HG03354 (cell line): ENCODE measurements around the gene SEMA4F.
"Not testable (repeated sequence)": the region's sequence is repeated elsewhere in the genome, so short reads cannot be mapped to it uniquely, and the experiment has no call there.

Source experiments
- ATAC-seq: cut with Tn5 transposase; IDR thresholded peaks from one replicate; pipeline ENCODE4 v1.9.1; 2021; ENCODE audit warnings: mild to moderate bottlenecking; ENCODE audit not compliant: unreplicated experiment, poor library complexity, severe bottlenecking

SEMA4F gene

GRCh38 chr2:74653985-74654882 is at the start of gene SEMA4F:
SEMA4F (plus strand) TSS chr2:74654247; CDS start chr2:74654377, 130 bp downstream.
- peak; percentile 100 for ATAC-seq

GRCh38 chr2:74606927-74607326 is 47.1 kb upstream of the SEMA4F start:
- ATAC-seq = no peak

GRCh38 chr2:74617122-74617521 is 36.9 kb upstream of the SEMA4F start:
- no peak for ATAC-seq

- no peak for ATAC-seq
These were observed 35.5 kb upstream of the SEMA4F start for GRCh38 chr2:74618410-74619083.

GRCh38 chr2:74619651-74620297 is 34.3 kb upstream of the SEMA4F start:
- ATAC-seq = no peak

- no peak for ATAC-seq
These were observed 33.4 kb upstream of the SEMA4F start for GRCh38 chr2:74620671-74621070.

- no peak for ATAC-seq
These were observed 28.2 kb upstream of the SEMA4F start for GRCh38 chr2:74625658-74626425.

- ATAC-seq = no peak
These were observed 25.4 kb upstream of the SEMA4F start for GRCh38 chr2:74628538-74629105.

GRCh38 chr2:74630454-74630853 is 23.6 kb upstream of the SEMA4F start:
- ATAC-seq = not testable (repeated sequence)

- no peak for ATAC-seq
These were observed 21.7 kb upstream of the SEMA4F start for GRCh38 chr2:74632209-74632938.

- ATAC-seq = no peak
These were observed 21.1 kb upstream of the SEMA4F start for GRCh38 chr2:74632939-74633312.

- no peak for ATAC-seq
These were observed 14.5 kb upstream of the SEMA4F start for GRCh38 chr2:74639550-74639949.

GRCh38 chr2:74645344-74645743 is 8.7 kb upstream of the SEMA4F start:
- ATAC-seq = no peak

- ATAC-seq = no peak
These were observed 7.8 kb upstream of the SEMA4F start for GRCh38 chr2:74646201-74646600.

GRCh38 chr2:74646834-74647482 is 7.1 kb upstream of the SEMA4F start:
- no peak for ATAC-seq

- no peak for ATAC-seq
These were observed 6.0 kb upstream of the SEMA4F start, which contains the start of gene M1AP for GRCh38 chr2:74648009-74648443. M1AP (minus strand) TSS chr2:74648330; CDS start chr2:74640275, 8,055 bp downstream.

- ATAC-seq = peak; percentile 30
These were observed 460 bp upstream of the SEMA4F start for GRCh38 chr2:74653589-74653984.

- ATAC-seq = no peak
These were observed 1.5 kb downstream of the SEMA4F start for GRCh38 chr2:74655579-74655978.
